Neural progenitor cell (in vitro differentiated cells): ENCODE results near the gene CHRNE. TPM values are rescaled to one million over a fixed set of nuclear protein-coding genes. Genes with fewer than 3 reads are reported as not detected.
A peak's percentile ranks its signal among the peaks of the same experiment; 100 is the strongest.
"Not testable (repeated sequence)": the region's sequence is repeated elsewhere in the genome, so short reads cannot be mapped to it uniquely, and the experiment has no call there.

Experiments used
- DNase-seq: peaks from one replicate; pipeline ENCODE4 v3.0.0-alpha.2; 2016; ENCODE audit warnings: low spot score
- H2AFZ ChIP-seq: fragments of 200-600 bp; sonication (generic); replicated peaks from 2 replicates; pipeline ENCODE4 v1.6.1; 2016; ENCODE audit warnings: antibody characterized with exemption
- H3F3A ChIP-seq: fragments of 200-600 bp; sonication (generic); 2 replicates; pipeline ENCODE4 v1.6.1; 2016; ENCODE audit warnings: antibody characterized with exemption, low read depth
- H3K27ac ChIP-seq: fragments of 200-600 bp; sonication (generic); 2 replicates; pipeline ENCODE4 v1.5.1; 2016; ENCODE audit warnings: mild to moderate bottlenecking
- H3K27me3 ChIP-seq: fragments of 200-600 bp; sonication (generic); 2 replicates; pipeline ENCODE4 v1.6.1; 2016; ENCODE audit warnings: mild to moderate bottlenecking, moderate library complexity
- H3K36me3 ChIP-seq: fragments of 200-600 bp; sonication (generic); 2 replicates; pipeline ENCODE4 v1.5.1; 2016
- H3K4me1 ChIP-seq: fragments of 200-600 bp; sonication (generic); 2 replicates; pipeline ENCODE4 v1.6.1; 2016; ENCODE audit warnings: mixed run types
- H3K4me2 ChIP-seq: fragments of 200-600 bp; sonication (generic); 2 replicates; pipeline ENCODE4 v1.6.1; 2016
- H3K4me3 ChIP-seq: fragments of 200-600 bp; sonication (generic); 2 replicates; pipeline ENCODE4 v1.5.1; 2016
- H3K79me2 ChIP-seq: fragments of 200-600 bp; sonication (generic); 2 replicates; pipeline ENCODE4 v1.6.1; 2016; ENCODE audit warnings: low read depth
- H3K9ac ChIP-seq: fragments of 200-600 bp; sonication (generic); 2 replicates; pipeline ENCODE4 v1.6.1; 2016
- H3K9me3 ChIP-seq: fragments of 200-600 bp; sonication (generic); 2 replicates; pipeline ENCODE4 v1.5.1; 2016; ENCODE audit warnings: low read depth
- H4K20me1 ChIP-seq: fragments of 200-600 bp; sonication (generic); 2 replicates; pipeline ENCODE4 v1.6.1; 2016; ENCODE audit warnings: low read depth
- H3K27ac Mint-ChIP-seq: 3 replicates; pipeline ENCODE4 v1.8.0; 2021; ENCODE audit warnings: mixed read lengths
- H3K27me3 Mint-ChIP-seq: 2 replicates; pipeline ENCODE4 v1.8.0; 2022; ENCODE audit warnings: low read depth, mild to moderate bottlenecking, inconsistent platforms, moderate library complexity, mixed read lengths; ENCODE audit not compliant: insufficient read depth
- H3K36me3 Mint-ChIP-seq: 3 replicates; pipeline ENCODE4 v1.8.0; 2021; ENCODE audit warnings: mixed read lengths
- H3K4me1 Mint-ChIP-seq: 3 replicates; pipeline ENCODE4 v1.8.0; 2021; ENCODE audit warnings: mixed read lengths
- H3K4me3 Mint-ChIP-seq: 3 replicates; pipeline ENCODE4 v1.8.0; 2021; ENCODE audit warnings: mild to moderate bottlenecking, moderate library complexity, mixed read lengths
- H3K9me3 Mint-ChIP-seq: 3 replicates; pipeline ENCODE4 v1.8.0; 2020; ENCODE audit warnings: mixed read lengths
- EZH2 ChIP-seq: fragments of 200-600 bp; sonication (generic); IDR thresholded peaks from 2 replicates; pipeline ENCODE4 v1.6.1; 2017; ENCODE audit warnings: antibody characterized with exemption, mild to moderate bottlenecking, moderate library complexity
- EZH2phosphoT487 ChIP-seq: fragments of 200-600 bp; sonication (generic); IDR thresholded peaks from 2 replicates; pipeline ENCODE4 v1.6.1; 2017; ENCODE audit warnings: antibody characterized with exemption
- total RNA-seq: library from RNA; depleted of rRNA; stranded (reverse); fragments of >200 nt; gene quantifications from 2 replicates; pipeline ENCODE4 v1.2.3, GENCODE V29; 2015; ENCODE audit warnings: low replicate concordance
- TF ChIP-seq, protein P1 (sequence below): fragments of 200-600 bp; sonication (generic); IDR thresholded peaks from 2 replicates; pipeline ENCODE4 v1.5.1; 2017; ENCODE audit warnings: antibody characterized with exemption, mild to moderate bottlenecking

The CHRNE gene
- total RNA-seq, 1 donor from 2014 or later = not detected

GRCh38 chr17:4908711-4909496, 6.0 kb upstream of the CHRNE start:
- H3K4me2 ChIP-seq = no peak overlapping the region
- peak overlapping the region; percentile 65 for H2AFZ ChIP-seq
- peaks cover 7% of the 10 kb centered on the region for H3K27me3 Mint-ChIP-seq
- peaks cover 15% of the 10 kb centered on the region for H3F3A ChIP-seq
- peaks cover 12% of the 10 kb centered on the region for H3K4me1 Mint-ChIP-seq
- H3K4me3 Mint-ChIP-seq = no peak overlapping the region
- no peak for TF ChIP-seq EZH2phosphoT487
- TF ChIP-seq, protein P1, sequence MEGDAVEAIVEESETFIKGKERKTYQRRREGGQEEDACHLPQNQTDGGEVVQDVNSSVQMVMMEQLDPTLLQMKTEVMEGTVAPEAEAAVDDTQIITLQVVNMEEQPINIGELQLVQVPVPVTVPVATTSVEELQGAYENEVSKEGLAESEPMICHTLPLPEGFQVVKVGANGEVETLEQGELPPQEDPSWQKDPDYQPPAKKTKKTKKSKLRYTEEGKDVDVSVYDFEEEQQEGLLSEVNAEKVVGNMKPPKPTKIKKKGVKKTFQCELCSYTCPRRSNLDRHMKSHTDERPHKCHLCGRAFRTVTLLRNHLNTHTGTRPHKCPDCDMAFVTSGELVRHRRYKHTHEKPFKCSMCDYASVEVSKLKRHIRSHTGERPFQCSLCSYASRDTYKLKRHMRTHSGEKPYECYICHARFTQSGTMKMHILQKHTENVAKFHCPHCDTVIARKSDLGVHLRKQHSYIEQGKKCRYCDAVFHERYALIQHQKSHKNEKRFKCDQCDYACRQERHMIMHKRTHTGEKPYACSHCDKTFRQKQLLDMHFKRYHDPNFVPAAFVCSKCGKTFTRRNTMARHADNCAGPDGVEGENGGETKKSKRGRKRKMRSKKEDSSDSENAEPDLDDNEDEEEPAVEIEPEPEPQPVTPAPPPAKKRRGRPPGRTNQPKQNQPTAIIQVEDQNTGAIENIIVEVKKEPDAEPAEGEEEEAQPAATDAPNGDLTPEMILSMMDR = peak; percentile 83
- TF ChIP-seq EZH2 = peak; percentile 26
- no peaks in the 10 kb centered on the region for H3K36me3 Mint-ChIP-seq
- peak; percentile 93 for DNase-seq
- no peak overlapping the region for H3K27ac ChIP-seq
- H3K27ac Mint-ChIP-seq = no peak overlapping the region
- H3K9me3 ChIP-seq = no peaks in the 10 kb centered on the region
- H3K4me1 ChIP-seq = peaks cover 6% of the 10 kb centered on the region
- no peaks in the 10 kb centered on the region for H3K9me3 Mint-ChIP-seq
- H3K27me3 ChIP-seq = peaks cover 20% of the 10 kb centered on the region
- no peak overlapping the region for H3K4me3 ChIP-seq
- H3K9ac ChIP-seq = no peak overlapping the region
- no peaks in the 10 kb centered on the region for H3K79me2 ChIP-seq
- H3K36me3 ChIP-seq = no peaks in the 10 kb centered on the region
- no peaks in the 10 kb centered on the region for H4K20me1 ChIP-seq

DNA sequence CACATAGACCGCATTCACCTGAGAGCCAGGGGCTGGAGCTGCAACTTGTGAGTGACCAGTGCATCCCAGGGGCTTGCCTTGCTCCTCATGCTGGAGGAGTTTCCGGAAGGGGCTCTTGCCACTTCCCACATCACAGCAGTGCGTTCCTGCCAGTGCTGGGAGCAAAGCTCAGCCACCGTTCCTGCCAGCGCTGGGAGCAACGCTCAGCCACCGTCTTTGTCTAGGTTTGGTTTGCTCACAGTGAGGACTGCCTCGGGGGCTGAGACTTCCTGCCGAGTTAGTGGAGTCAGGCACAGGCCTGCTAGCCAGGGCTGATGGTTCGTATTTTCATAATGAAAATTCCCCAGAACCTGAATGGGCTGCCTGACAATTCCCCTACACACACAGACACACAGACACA, 5.4 kb upstream of the CHRNE start:
- Histone ChIP-seq H4K20me1 (no peaks in the 10 kb centered on the region), H3K79me2 (no peaks in the 10 kb centered on the region), H3K4me3 (no peak overlapping the region), H3K9me3 (no peaks in the 10 kb centered on the region), H3K36me3 (no peaks in the 10 kb centered on the region), H3K9ac (no peak overlapping the region), H3F3A (peaks cover 15% of the 10 kb centered on the region), H3K27ac (no peak overlapping the region), H3K27me3 (peaks cover 20% of the 10 kb centered on the region), H3K4me1 (peaks cover 6% of the 10 kb centered on the region), H2AFZ (peak overlapping the region; percentile 66), H3K4me2 (no peak overlapping the region)
- Mint-ChIP-seq H3K27ac (no peak overlapping the region), H3K36me3 (no peaks in the 10 kb centered on the region), H3K9me3 (no peaks in the 10 kb centered on the region), H3K27me3 (peaks cover 7% of the 10 kb centered on the region), H3K4me1 (peaks cover 16% of the 10 kb centered on the region), H3K4me3 (no peak overlapping the region)
- TF ChIP-seq EZH2 (no peak), EZH2phosphoT487 (no peak)
- TF ChIP-seq, protein P1 = no peak
- peak; percentile 46 for DNase-seq

DNA sequence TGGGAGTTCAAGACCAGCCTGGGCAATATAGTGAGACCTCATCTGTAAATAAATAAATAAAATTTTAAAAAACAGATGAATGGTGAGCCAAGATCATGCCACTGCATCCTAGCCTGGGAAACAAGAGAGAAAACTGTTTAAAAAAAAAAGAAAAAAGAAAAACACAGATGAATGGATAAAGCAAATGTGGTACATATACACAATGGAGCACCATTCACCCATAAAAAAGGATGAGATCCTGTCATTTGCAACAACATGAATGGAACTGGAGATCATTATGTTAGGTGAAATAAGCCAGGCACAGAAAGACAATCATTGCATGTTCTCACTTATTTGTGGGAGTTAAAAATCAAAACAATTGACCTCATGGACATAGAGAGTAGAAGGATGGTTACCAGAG, 3.7 kb upstream of the CHRNE start:
- not testable (repeated sequence) for H3K27me3 Mint-ChIP-seq, DNase-seq, H3K4me1 ChIP-seq, H3K79me2 ChIP-seq, H3K27ac ChIP-seq, H3K4me2 ChIP-seq, H3K36me3 ChIP-seq, H2AFZ ChIP-seq, H3K4me3 ChIP-seq, H3K36me3 Mint-ChIP-seq, H3K9me3 ChIP-seq, H4K20me1 ChIP-seq, H3K9me3 Mint-ChIP-seq, H3K9ac ChIP-seq
- Mint-ChIP-seq H3K4me1 (peaks cover 17% of the 10 kb centered on the region), H3K27ac (peak overlapping the region; percentile 6), H3K4me3 (peak overlapping the region; percentile 14)
- H3F3A ChIP-seq = peaks cover 15% of the 10 kb centered on the region
- peaks cover 20% of the 10 kb centered on the region for H3K27me3 ChIP-seq

- Mint-ChIP-seq H3K9me3 (no peaks in the 10 kb centered on the region), H3K4me3 (peak overlapping the region; percentile 60), H3K27ac (peak overlapping the region; percentile 19), H3K36me3 (peaks cover 6% of the 10 kb centered on the region), H3K4me1 (peaks cover 10% of the 10 kb centered on the region), H3K27me3 (peaks cover 15% of the 10 kb centered on the region)
- Histone ChIP-seq H4K20me1 (no peaks in the 10 kb centered on the region), H3K27ac (no peak overlapping the region), H3K27me3 (peaks cover 41% of the 10 kb centered on the region), H3K36me3 (no peaks in the 10 kb centered on the region), H3K9ac (no peak overlapping the region), H3F3A (peaks cover 10% of the 10 kb centered on the region), H3K4me2 (no peak overlapping the region), H2AFZ (no peak overlapping the region), H3K9me3 (no peaks in the 10 kb centered on the region), H3K4me3 (no peak overlapping the region), H3K79me2 (no peaks in the 10 kb centered on the region), H3K4me1 (no peaks in the 10 kb centered on the region)
- TF ChIP-seq EZH2phosphoT487 (no peak), EZH2 (no peak)
- TF ChIP-seq, protein P1 = no peak
- DNase-seq = no peak
Observed at GRCh38 chr17:4902540-4902939, 358 bp downstream of the CHRNE start.
